HepG2 (cell line): Measurements from ENCODE around the gene WDR5B. TPM values are rescaled to one million over a fixed set of nuclear protein-coding genes. Genes with fewer than 3 reads are reported as not detected.

ENCODE experiments used
- ASH2L ChIP-seq: fragments of 300-600, 200-600 bp; sonication (generic); IDR thresholded peaks from 2 replicates; pipeline ENCODE4 v1.7.0; 2017; ENCODE audit warnings: low read depth, mild to moderate bottlenecking, moderate library complexity, mixed read lengths, low read length; ENCODE audit not compliant: insufficient read length
- CCAR2 ChIP-seq: fragments of 200-400 bp; formaldehyde crosslinking; optimal IDR thresholded peaks from 2 replicates; pipeline ENCODE3; 2018; ENCODE audit warnings: low read depth, mild to moderate bottlenecking, low read length, moderate library complexity
- CENPX ChIP-seq: sonication (generic); formaldehyde crosslinking; IDR thresholded peaks from 2 replicates; pipeline ENCODE4 v1.9.0; 2021; ENCODE audit warnings: mild to moderate bottlenecking, missing genetic modification reagents, moderate library complexity
- FOXA1 ChIP-seq, 2 experiments: fragments of 450-650 bp in 1 of 2; sonication (generic) in 1 of 2; formaldehyde crosslinking in 1 of 2; IDR thresholded peaks; 2 replicates each; pipeline versions ENCODE4 v1.4.0 to v1.6.1; 2016 to 2020; ENCODE audit warnings: missing genetic modification reagents in 1 of 2
- FOXP1 ChIP-seq, 2 experiments: fragments of 450-650 bp in 1 of 2; IDR thresholded peaks; 2 replicates each; pipeline ENCODE4 v1.6.1; 2017 to 2018; ENCODE audit warnings: antibody characterized with exemption in 1 of 2
- HMGA1 ChIP-seq: sonication (generic); formaldehyde crosslinking; conservative IDR thresholded peaks from 2 replicates; pipeline ENCODE4 v1.4.0; 2020; ENCODE audit warnings: missing genetic modification reagents
- MIER2 ChIP-seq: IDR thresholded peaks from 2 replicates; pipeline ENCODE4 v1.6.1; 2016; ENCODE audit warnings: missing biosample characterization, missing genetic modification reagents
- PAX8 ChIP-seq: sonication (generic); formaldehyde crosslinking; IDR thresholded peaks from 2 replicates; pipeline ENCODE4 v1.8.0; 2022; ENCODE audit warnings: mild to moderate bottlenecking, missing genetic modification reagents, borderline replicate concordance
- PLRG1 ChIP-seq: fragments of 450-650 bp; conservative IDR thresholded peaks from 2 replicates; pipeline ENCODE4 v1.6.1; 2016
- POLR2AphosphoS2 ChIP-seq: IDR thresholded peaks from 2 replicates; pipeline ENCODE4 v1.6.1; 2011; ENCODE audit warnings: low read depth, low read length, improper control_type of control experiment
- RFX3 ChIP-seq: IDR thresholded peaks from 2 replicates; pipeline ENCODE4 v1.6.1; 2016; ENCODE audit warnings: missing biosample characterization, missing genetic modification reagents
- SETDB1 ChIP-seq: sonication (generic); formaldehyde crosslinking; IDR thresholded peaks from 2 replicates; pipeline ENCODE4 v1.5.1; 2020; ENCODE audit warnings: missing genetic modification reagents, mild to moderate bottlenecking, borderline replicate concordance
- SIX1 ChIP-seq: sonication (generic); formaldehyde crosslinking; IDR thresholded peaks from 2 replicates; pipeline ENCODE4 v1.4.0; 2020; ENCODE audit warnings: missing genetic modification reagents, borderline replicate concordance
- SOX6 ChIP-seq, 2 experiments: fragments of 450-650 bp in 1 of 2; sonication (generic) in 1 of 2; formaldehyde crosslinking in 1 of 2; IDR thresholded peaks; 2 replicates each; pipeline versions ENCODE4 v1.4.0 to v1.6.1; 2017 to 2020; ENCODE audit warnings: antibody characterized with exemption in 1 of 2, mild to moderate bottlenecking in 1 of 2, missing genetic modification reagents in 1 of 2
- SRF ChIP-seq: IDR thresholded peaks from 2 replicates; pipeline ENCODE4 v1.6.1; 2011; ENCODE audit warnings: mild to moderate bottlenecking, low read depth, low read length, moderate library complexity
- TGIF2 ChIP-seq: IDR thresholded peaks from 2 replicates; pipeline ENCODE4 v1.6.1; 2016; ENCODE audit warnings: control low read depth, missing compliant biosample characterization
- TRIM24 ChIP-seq: sonication (generic); formaldehyde crosslinking; IDR thresholded peaks from 2 replicates; pipeline ENCODE4 v1.8.0; 2022; ENCODE audit warnings: mild to moderate bottlenecking, missing genetic modification reagents
- U2AF1 ChIP-seq: fragments of 200-400 bp; formaldehyde crosslinking; optimal IDR thresholded peaks from 2 replicates; pipeline ENCODE3; 2017; ENCODE audit warnings: mild to moderate bottlenecking, low read depth, low read length
- ZNF20 ChIP-seq: sonication (generic); formaldehyde crosslinking; IDR thresholded peaks from 2 replicates; pipeline ENCODE4 v1.4.0; 2020; ENCODE audit warnings: mild to moderate bottlenecking, moderate library complexity, missing genetic modification reagents
- ZNF276 ChIP-seq: sonication (generic); formaldehyde crosslinking; IDR thresholded peaks from 2 replicates; pipeline ENCODE4 v1.4.0; 2020; ENCODE audit warnings: mild to moderate bottlenecking, low read depth, missing genetic modification reagents
- ZNF747 ChIP-seq: sonication (generic); formaldehyde crosslinking; IDR thresholded peaks from 2 replicates; pipeline ENCODE4 v1.8.1; 2023; ENCODE audit warnings: missing genetic modification reagents, mild to moderate bottlenecking, borderline replicate concordance
- ZNF841 ChIP-seq: sonication (generic); formaldehyde crosslinking; IDR thresholded peaks from 2 replicates; pipeline ENCODE4 v1.8.1; 2023; ENCODE audit warnings: missing genetic modification reagents, borderline replicate concordance
- ZNF891 ChIP-seq: sonication (generic); formaldehyde crosslinking; IDR thresholded peaks from 2 replicates; pipeline ENCODE4 v1.5.0; 2020; ENCODE audit warnings: mild to moderate bottlenecking, missing genetic modification reagents
- polyA plus RNA-seq, 8 experiments: library from polyadenylated mRNA; depleted of rRNA in 3 of 8; stranded (reverse) in 7 of 8; unstranded in 1 of 8; fragments of >200 nt; fragmentation: Illumina TruSeq in 4 of 8; extraction: Trizol in 4 of 8; gene quantifications; 2 replicates each; pipeline versions ENCODE4 v1.2.1 to v1.2.3, GENCODE V29; 2011 to 2016; ENCODE audit warnings: low read depth in 4 of 8, missing spikeins in 1 of 8, mixed read lengths in 1 of 8; ENCODE audit not compliant: insufficient read depth in 1 of 8
- total RNA-seq, 5 experiments: library from RNA; depleted of rRNA; stranded (reverse); fragments of >200 nt; fragmentation: Illumina TruSeq; extraction: Trizol; gene quantifications; 2 replicates each; pipeline ENCODE4 v1.2.3, GENCODE V29; 2016; ENCODE audit warnings: low read depth in 1 of 5
- TF ChIP-seq, protein P1 (sequence below): sonication (generic); formaldehyde crosslinking; IDR thresholded peaks from 2 replicates; pipeline ENCODE4 v1.8.1; 2023; ENCODE audit warnings: mild to moderate bottlenecking, missing genetic modification reagents
- TF ChIP-seq, protein P2 (sequence below): IDR thresholded peaks from 2 replicates; pipeline ENCODE4 v1.6.1; 2012; ENCODE audit warnings: low read depth, low read length, improper control_type of control experiment

WDR5B gene
- total and polyA plus RNA-seq, 2 of the 13 experiments (the other 11 are each of a cell fraction or from before 2014, with no cell fraction given), result 2.5 to 3.6 TPM

DNA sequence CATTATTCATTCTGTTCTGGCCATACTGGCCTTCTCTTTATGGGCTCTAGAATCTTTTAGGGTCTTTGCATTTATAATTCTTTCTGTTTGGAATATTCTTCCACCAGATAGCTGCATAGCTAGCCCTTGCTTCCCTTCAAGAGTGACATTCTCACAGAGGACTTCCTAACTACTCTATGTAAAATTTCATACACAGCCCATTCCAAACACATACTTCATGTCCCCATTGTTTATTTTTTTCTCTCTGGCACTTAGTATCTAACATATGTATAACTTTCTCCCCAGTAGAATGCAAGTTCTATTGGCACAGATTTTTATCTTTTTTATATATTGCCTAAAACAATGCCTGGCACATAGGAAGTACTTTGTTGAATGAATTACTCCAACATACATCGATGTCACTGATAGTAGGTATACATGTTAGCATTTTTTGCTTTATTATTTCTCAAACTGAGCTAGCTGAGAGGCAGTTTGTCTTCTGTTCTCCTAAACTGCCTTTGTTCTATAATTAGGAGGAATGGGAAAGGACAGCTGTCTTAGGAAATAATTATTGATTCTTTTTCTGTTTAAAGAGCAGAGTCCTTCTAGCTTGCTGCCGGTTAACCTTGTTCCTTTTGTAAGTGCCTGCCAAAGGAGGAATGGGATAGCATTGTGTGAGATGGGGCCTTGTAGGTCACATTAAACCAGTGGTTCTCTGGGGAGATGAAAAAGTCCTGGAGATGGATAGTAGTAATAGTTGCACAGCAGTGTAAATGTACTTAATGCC lies 24.0 kb downstream of the WDR5B start (continued):
- TF ChIP-seq, protein P1, sequence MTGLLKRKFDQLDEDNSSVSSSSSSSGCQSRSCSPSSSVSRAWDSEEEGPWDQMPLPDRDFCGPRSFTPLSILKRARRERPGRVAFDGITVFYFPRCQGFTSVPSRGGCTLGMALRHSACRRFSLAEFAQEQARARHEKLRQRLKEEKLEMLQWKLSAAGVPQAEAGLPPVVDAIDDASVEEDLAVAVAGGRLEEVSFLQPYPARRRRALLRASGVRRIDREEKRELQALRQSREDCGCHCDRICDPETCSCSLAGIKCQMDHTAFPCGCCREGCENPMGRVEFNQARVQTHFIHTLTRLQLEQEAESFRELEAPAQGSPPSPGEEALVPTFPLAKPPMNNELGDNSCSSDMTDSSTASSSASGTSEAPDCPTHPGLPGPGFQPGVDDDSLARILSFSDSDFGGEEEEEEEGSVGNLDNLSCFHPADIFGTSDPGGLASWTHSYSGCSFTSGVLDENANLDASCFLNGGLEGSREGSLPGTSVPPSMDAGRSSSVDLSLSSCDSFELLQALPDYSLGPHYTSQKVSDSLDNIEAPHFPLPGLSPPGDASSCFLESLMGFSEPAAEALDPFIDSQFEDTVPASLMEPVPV (CRISPR knock-in tag), result no peak
- TF ChIP-seq ZNF747 (CRISPR knock-in tag), result no peak
- TF ChIP-seq TRIM24, result no peak
- TF ChIP-seq ZNF841 (CRISPR knock-in tag), result no peak
- no peak for TF ChIP-seq U2AF1
- no peak for TF ChIP-seq SRF
- no peak for TF ChIP-seq ASH2L
- no peak for TF ChIP-seq PLRG1
- TF ChIP-seq FOXA1 (IDR thresholded peaks at IDR 0.05), result no peak
- no peak for TF ChIP-seq FOXA1 (CRISPR knock-in tag; IDR thresholded peaks at IDR 0.05)
- no peak for TF ChIP-seq ZNF891
- no peak for TF ChIP-seq HMGA1 (CRISPR knock-in tag)
- TF ChIP-seq ZNF276 (CRISPR knock-in tag), result no peak
- no peak for TF ChIP-seq POLR2AphosphoS2
- no peak for TF ChIP-seq SOX6 (IDR thresholded peaks at IDR 0.05)
- peak; percentile 96 for TF ChIP-seq SOX6 (CRISPR knock-in tag; IDR thresholded peaks at IDR 0.05)
- TF ChIP-seq FOXP1 (IDR thresholded peaks at IDR 0.05), result no peak
- peak; percentile 32; the same call in 1 of the 2 replicates for TF ChIP-seq FOXP1 (CRISPR knock-in tag; IDR thresholded peaks at IDR 0.05)
- TF ChIP-seq CCAR2, result no peak
- no peak for TF ChIP-seq ZNF20 (CRISPR knock-in tag)
- no peak for TF ChIP-seq TGIF2 (CRISPR knock-in tag)
- TF ChIP-seq, protein P2, sequence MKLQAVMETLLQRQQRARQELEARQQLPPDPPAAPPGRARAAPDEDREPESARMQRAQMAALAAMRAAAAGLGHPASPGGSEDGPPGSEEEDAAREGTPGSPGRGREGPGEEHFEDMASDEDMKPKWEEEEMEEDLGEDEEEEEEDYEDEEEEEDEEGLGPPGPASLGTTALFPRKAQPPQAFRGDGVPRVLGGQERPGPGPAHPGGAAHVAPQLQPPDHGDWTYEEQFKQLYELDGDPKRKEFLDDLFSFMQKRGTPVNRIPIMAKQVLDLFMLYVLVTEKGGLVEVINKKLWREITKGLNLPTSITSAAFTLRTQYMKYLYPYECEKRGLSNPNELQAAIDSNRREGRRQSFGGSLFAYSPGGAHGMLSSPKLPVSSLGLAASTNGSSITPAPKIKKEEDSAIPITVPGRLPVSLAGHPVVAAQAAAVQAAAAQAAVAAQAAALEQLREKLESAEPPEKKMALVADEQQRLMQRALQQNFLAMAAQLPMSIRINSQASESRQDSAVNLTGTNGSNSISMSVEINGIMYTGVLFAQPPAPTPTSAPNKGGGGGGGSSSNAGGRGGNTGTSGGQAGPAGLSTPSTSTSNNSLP, result peak; percentile 60
- TF ChIP-seq PAX8 (CRISPR knock-in tag), result no peak
- no peak for TF ChIP-seq RFX3 (CRISPR knock-in tag)
- peak; percentile 33; the same call in 1 of the 2 replicates for TF ChIP-seq SIX1 (CRISPR knock-in tag)
- TF ChIP-seq MIER2 (CRISPR knock-in tag), result no peak
- no peak for TF ChIP-seq CENPX (CRISPR knock-in tag)
- no peak for TF ChIP-seq SETDB1 (CRISPR knock-in tag)
